ENCODE measurements around the gene GLIS1. TPM values are rescaled to one million over a fixed set of nuclear protein-coding genes. Genes with fewer than 3 reads are reported as not detected.
A peak's percentile ranks its signal among the peaks of the same experiment; 100 is the strongest.

GLIS1 gene
- total and polyA plus RNA-seq, 2 donors (not counting 3 experiments of a cell fraction or from before 2014, with no cell fraction given) = not detected

- no peak overlapping the region for H3K9ac ChIP-seq (replicated peaks; ENCODE audit: extremely low read depth, insufficient read depth, low read length)
- DNase-seq (ENCODE audit: low read depth, low spot score) = no peak
- H2AFZ ChIP-seq (ENCODE audit: low read depth, low read length) = no peak overlapping the region
- H3K4me2 ChIP-seq (ENCODE audit: insufficient read depth, low read length) = no peak overlapping the region
- peaks cover 0 to 3% of the 10 kb centered on the region in 2 experiments for H3K27me3 ChIP-seq (ENCODE audit: control insufficient read depth in 2 of 2, insufficient read depth in 2 of 2, low read length in 2 of 2)
- H3K79me2 ChIP-seq (ENCODE audit: control insufficient read depth, insufficient read depth, low read length) = no peaks in the 10 kb centered on the region
- no peaks in the 10 kb centered on the region for H3K9me3 ChIP-seq (replicated peaks; ENCODE audit: control insufficient read depth, insufficient read depth, low read length)
- no peaks in the 10 kb centered on the region for H3K36me3 ChIP-seq (ENCODE audit: control insufficient read depth in 2 of 2, extremely low read depth in 1 of 2, insufficient read depth in 2 of 2, low read length in 2 of 2)
- no peaks in the 10 kb centered on the region for H4K20me1 ChIP-seq (replicated peaks; ENCODE audit: control insufficient read depth, extremely low read depth, insufficient read depth, low read length)
- no peak overlapping the region for H3K4me3 ChIP-seq (replicated peaks in 1 of 3; ENCODE audit: insufficient read depth in 1 of 3, low read depth in 1 of 3, low read length in 3 of 3)
- no peaks in the 10 kb centered on the region for H3K9me1 ChIP-seq (replicated peaks; ENCODE audit: control insufficient read depth, extremely low read depth, insufficient read depth, low read length)
- no peak for TF ChIP-seq MAX (IDR thresholded peaks at IDR 0.05; ENCODE audit: insufficient read depth, insufficient read length)
- no peak for TF ChIP-seq POLR2A (IDR thresholded peaks at IDR 0.05; ENCODE audit: low read depth, low read length)
- intact Hi-C loops (cut with micrococcal nuclease) (loop anchor here (1.0 to 5.0 kb wide), 2 partner anchors 193 to 284 kb away; no protein-coding TSS in a partner anchor), dilution Hi-C loops (cut with MboI; ENCODE audit: extremely low pct_ligation_motif_present, low sequenced_read_pairs) (no loop called here)
- H3K4me1 ChIP-seq (ENCODE audit: control insufficient read depth, extremely low read depth, insufficient read depth, low read length) = no peaks in the 10 kb centered on the region
- H3K27ac ChIP-seq (ENCODE audit: insufficient read depth, low read depth, low read length) = no peak overlapping the region
- FAIRE-seq = no peak
- POLR2A ChIA-PET = no interaction called here
- BruUV-seq (replicated peaks) = no TSS peak
- CTCF ChIA-PET = no interaction called here
Measured at GRCh38 chr1:53470584-53470983, 268.4 kb downstream of the GLIS1 start.

GRCh38 chr1:53470155-53470554 lies 268.8 kb downstream of the GLIS1 start:
- no peaks in the 10 kb centered on the region for H3K36me3 ChIP-seq (ENCODE audit: control insufficient read depth in 2 of 2, extremely low read depth in 1 of 2, insufficient read depth in 2 of 2, low read length in 2 of 2)
- BruUV-seq (replicated peaks) = no TSS peak
- no peak overlapping the region for H3K4me3 ChIP-seq (replicated peaks in 1 of 3; ENCODE audit: insufficient read depth in 1 of 3, low read depth in 1 of 3, low read length in 3 of 3)
- no peaks in the 10 kb centered on the region for H3K9me3 ChIP-seq (replicated peaks; ENCODE audit: control insufficient read depth, insufficient read depth, low read length)
- intact Hi-C loops (cut with micrococcal nuclease) (loop anchor here (1.0 to 5.0 kb wide), 2 partner anchors 193 to 284 kb away; no protein-coding TSS in a partner anchor), dilution Hi-C loops (cut with MboI; ENCODE audit: extremely low pct_ligation_motif_present, low sequenced_read_pairs) (no loop called here)
- H3K4me2 ChIP-seq (ENCODE audit: insufficient read depth, low read length) = no peak overlapping the region
- no peaks in the 10 kb centered on the region for H3K4me1 ChIP-seq (ENCODE audit: control insufficient read depth, extremely low read depth, insufficient read depth, low read length)
- H3K9me1 ChIP-seq (replicated peaks; ENCODE audit: control insufficient read depth, extremely low read depth, insufficient read depth, low read length) = no peaks in the 10 kb centered on the region
- POLR2A ChIA-PET = no interaction called here
- FAIRE-seq (peak; percentile 64), DNase-seq (ENCODE audit: low read depth, low spot score) (peak; percentile 64)
- no peak overlapping the region for H3K9ac ChIP-seq (replicated peaks; ENCODE audit: extremely low read depth, insufficient read depth, low read length)
- H3K27ac ChIP-seq (ENCODE audit: insufficient read depth, low read depth, low read length) = no peak overlapping the region
- no peaks in the 10 kb centered on the region for H3K27me3 ChIP-seq (ENCODE audit: control insufficient read depth in 2 of 2, insufficient read depth in 2 of 2, low read length in 2 of 2)
- TF ChIP-seq MAX (IDR thresholded peaks at IDR 0.05; ENCODE audit: insufficient read depth, insufficient read length) (no peak), FOS (IDR thresholded peaks at IDR 0.05; ENCODE audit: borderline replicate concordance, insufficient read depth, low read length) (no peak), JUN (IDR thresholded peaks at IDR 0.05; ENCODE audit: borderline replicate concordance, insufficient read depth, insufficient read length, low read depth) (no peak), MYC (IDR thresholded peaks at IDR 0.05; ENCODE audit: low read depth, low read length) (no peak), EZH2 (IDR thresholded peaks at IDR 0.05; ENCODE audit: borderline replicate concordance, low read depth, low read length, severe bottlenecking) (no peak), POLR2AphosphoS5 (IDR thresholded peaks at IDR 0.05; ENCODE audit: insufficient read depth, low read depth, low read length) (no peak), POLR2A (IDR thresholded peaks at IDR 0.05; ENCODE audit: low read depth, low read length) (no peak), CTCF (IDR thresholded peaks at IDR 0.05; ENCODE audit: extremely low read depth in 1 of 2, insufficient read depth in 1 of 2, low read depth in 1 of 2, low read length in 2 of 2) (peak; percentile 87 to 92)
- no peaks in the 10 kb centered on the region for H4K20me1 ChIP-seq (replicated peaks; ENCODE audit: control insufficient read depth, extremely low read depth, insufficient read depth, low read length)
- no peak overlapping the region for H2AFZ ChIP-seq (ENCODE audit: low read depth, low read length)
- CTCF ChIA-PET = interaction anchor here (1.0 to 1.5 kb wide), 2 partner anchors 26 to 284 kb away, joined by 4 to 6 read pairs; no protein-coding TSS in a partner anchor
- no peaks in the 10 kb centered on the region for H3K79me2 ChIP-seq (ENCODE audit: control insufficient read depth, insufficient read depth, low read length)
